Measurements from ENCODE around the gene STXBP6.

GRCh38 chr14:24892497-24893051, 157.4 kb downstream of the STXBP6 start:
- TF ChIP-seq POLR2A (IDR thresholded peaks at IDR 0.05; ENCODE audit: low read depth, low read length) (no peak), TAF1 (IDR thresholded peaks at IDR 0.05; ENCODE audit: borderline replicate concordance, low read depth, low read length) (no peak), POLR2AphosphoS5 (IDR thresholded peaks at IDR 0.05; ENCODE audit: low read depth, low read length) (no peak)

All from GM12892 (cell line).